CD4-positive, alpha-beta T cell treated with Interleukin-4 for 1 hour (primary cell): ENCODE data around the gene KCP.

Source experiments
- DNase-seq, 2 donors: peaks; one replicate each; pipeline ENCODE4 v3.0.0-alpha.2; 2020 to 2022

KCP gene

GRCh38 chr7:128837521-128837921 lies 73.0 kb downstream of the KCP start:
- DNase-seq, result no peak

GRCh38 chr7:128836729-128837348 lies 73.7 kb downstream of the KCP start:
- no peak for DNase-seq

GRCh38 chr7:128835790-128836641 lies 74.5 kb downstream of the KCP start:
- DNase-seq, result no peak

- no peak for DNase-seq
Measured at GRCh38 chr7:128835231-128835751, 75.2 kb downstream of the KCP start.

GRCh38 chr7:128833946-128834325 lies 76.6 kb downstream of the KCP start:
- no peak for DNase-seq

GRCh38 chr7:128833148-128833945 lies 77.2 kb downstream of the KCP start:
- no peak for DNase-seq

- no peak for DNase-seq
Measured at GRCh38 chr7:128832880-128833147, 77.7 kb downstream of the KCP start.

- no peak for DNase-seq
Measured at GRCh38 chr7:128831994-128832879, 78.3 kb downstream of the KCP start.

- DNase-seq, result no peak
Measured at GRCh38 chr7:128831178-128831993, 79.1 kb downstream of the KCP start.

GRCh38 chr7:128830231-128831177 lies 80.0 kb downstream of the KCP start, which contains the start of gene FLNC:
Gene FLNC, plus strand, starts transcription at chr7:128830406. Its CDS starts 232 bp downstream, at chr7:128830638.
- DNase-seq, result peak; percentile 22 to 36

- DNase-seq, result no peak
Measured at GRCh38 chr7:128829391-128830166, 80.9 kb downstream of the KCP start.

- DNase-seq, result no peak
Measured at GRCh38 chr7:128827971-128828711, 82.4 kb downstream of the KCP start.

- DNase-seq, result no peak
Measured at GRCh38 chr7:128827248-128827958, 83.1 kb downstream of the KCP start.

- DNase-seq, result no peak
Measured at GRCh38 chr7:128826916-128827247, 83.6 kb downstream of the KCP start.
